HG03378 (cell line): ENCODE measurements around the gene C1QTNF3.

Source experiments
- ATAC-seq: cut with Tn5 transposase; IDR thresholded peaks from one replicate; pipeline ENCODE4 v1.9.1; 2021; ENCODE audit warnings: mild to moderate bottlenecking, moderate library complexity; ENCODE audit not compliant: unreplicated experiment

The C1QTNF3 gene

DNA sequence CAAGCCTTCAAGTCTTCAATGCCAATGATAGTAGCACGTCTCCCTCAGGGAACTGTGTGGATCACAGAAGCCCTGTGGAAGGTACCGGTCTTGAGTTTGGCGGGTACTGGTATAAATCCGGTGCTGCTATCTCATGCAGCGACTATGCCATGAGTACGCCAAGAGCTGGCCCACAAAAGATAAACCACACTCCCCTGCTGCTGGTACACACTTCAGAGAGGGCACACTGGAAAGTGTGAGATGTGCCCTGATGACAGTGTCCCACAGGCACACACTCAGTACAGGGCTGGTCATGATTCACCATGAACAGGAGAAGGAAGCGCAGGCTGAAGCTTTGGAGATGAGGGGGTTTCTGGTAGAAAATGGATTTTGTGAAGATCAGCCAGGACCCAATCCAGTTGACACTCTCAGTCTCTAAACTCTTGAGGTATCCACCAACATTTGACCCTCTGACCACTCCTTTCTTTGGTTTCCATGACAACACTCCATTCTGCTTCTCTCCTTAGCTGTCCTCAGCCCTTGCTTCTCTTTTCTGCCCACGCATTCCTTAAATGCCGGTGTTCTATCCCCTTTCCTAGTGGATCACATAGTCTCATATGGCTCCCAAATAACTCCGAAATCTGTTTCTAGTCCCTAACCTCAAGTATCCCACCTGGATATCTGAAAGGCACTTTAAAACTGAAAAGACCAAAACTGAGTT, 40.2 kb downstream of the C1QTNF3 start:
- no peak for ATAC-seq

DNA sequence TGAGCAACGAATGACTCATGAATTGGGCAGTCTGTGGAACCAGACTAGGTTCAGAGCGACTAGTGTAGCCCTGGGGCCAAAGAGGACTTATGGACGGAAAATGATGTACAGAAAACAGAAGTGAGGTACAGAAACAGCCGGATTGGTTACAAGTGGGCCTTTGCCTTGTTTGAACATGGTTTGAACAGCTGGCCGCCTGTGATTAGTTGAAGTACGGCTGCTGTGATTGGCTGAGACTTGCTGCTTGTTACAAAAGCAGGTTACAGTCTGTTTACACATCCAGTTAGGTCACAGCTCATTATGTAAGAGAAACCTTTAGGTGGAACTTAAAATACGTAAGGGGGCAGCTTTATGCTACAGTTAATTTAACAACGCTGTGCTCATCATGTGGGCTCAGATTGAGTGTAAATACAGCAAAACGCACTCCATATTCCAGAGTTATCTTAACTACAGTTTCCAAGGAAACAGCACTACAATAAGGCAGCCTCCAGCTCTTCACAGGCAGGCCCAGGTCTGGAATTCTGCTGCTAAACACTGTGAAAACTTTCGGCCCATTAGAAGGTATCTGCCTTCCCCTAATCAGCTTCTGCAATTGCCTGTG, 41.7 kb downstream of the C1QTNF3 start:
- no peak for ATAC-seq

DNA sequence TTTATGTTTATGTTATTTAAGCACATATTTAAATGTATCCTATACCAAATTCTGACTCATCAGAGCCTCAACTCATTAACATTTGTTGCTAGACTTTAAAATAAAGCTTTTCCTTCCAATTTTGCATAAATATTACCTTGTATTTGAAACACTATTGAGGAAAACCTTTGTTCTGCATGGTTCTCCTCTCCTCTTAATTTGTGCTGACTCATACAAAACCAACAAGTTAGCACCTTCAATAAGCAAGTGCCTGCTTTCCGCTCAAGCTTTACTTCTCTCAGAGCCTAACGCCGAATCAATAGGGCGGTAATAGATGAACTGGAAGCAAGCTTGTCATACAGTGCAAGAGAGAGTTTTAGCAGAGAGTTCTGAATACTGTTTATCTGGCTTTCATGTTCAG, 43.0 kb downstream of the C1QTNF3 start:
- ATAC-seq, result no peak

DNA sequence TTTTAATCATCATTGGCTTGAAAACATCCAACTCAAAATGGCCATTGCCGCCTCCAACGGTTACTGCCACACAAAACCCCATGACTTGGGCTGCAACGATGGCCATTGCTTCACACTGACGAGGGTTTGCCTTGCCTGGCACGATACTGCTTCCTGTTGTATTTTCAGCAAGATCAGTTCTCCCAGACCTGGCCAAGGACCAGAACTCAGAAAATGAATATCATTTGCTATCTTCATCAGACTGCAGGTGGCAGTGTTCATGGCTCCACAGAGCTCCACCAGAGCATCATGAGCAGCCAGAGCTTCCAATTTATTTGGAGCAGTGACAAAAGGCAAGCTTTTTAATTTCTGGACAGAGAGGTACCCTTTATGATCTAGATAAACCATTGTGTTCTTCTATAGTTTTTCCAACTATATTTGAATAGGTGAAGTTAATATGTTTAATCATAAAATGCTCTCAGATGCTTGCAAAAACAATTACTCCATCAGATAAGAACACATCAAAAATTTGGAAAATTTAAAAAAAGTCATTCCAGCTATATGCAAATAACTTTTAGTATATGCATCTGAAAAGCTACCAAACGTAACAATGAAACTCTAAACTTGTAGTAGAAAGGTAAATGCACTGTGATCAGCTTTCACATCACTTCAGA, 45.6 kb downstream of the C1QTNF3 start:
- no peak for ATAC-seq

DNA sequence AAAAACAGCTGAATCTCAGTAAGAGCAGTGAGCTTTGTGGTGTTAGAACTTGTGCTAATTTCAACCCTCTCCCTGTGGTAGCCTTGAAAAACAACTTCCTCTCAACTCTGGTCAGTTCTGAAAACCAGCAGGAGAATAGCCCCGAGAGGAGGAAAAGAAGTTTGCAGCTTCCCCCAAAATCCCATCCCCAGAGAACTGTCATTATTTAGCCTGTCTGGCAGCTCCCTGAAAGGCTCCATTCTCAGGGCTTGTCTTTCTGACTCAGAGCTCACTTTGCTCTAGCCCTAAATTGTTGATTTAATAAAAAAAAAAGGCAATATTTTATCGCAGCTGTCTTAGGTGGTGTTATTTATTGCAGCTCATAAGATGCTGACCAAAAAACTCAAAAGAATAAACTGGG, 47.1 kb downstream of the C1QTNF3 start:
- no peak for ATAC-seq

DNA sequence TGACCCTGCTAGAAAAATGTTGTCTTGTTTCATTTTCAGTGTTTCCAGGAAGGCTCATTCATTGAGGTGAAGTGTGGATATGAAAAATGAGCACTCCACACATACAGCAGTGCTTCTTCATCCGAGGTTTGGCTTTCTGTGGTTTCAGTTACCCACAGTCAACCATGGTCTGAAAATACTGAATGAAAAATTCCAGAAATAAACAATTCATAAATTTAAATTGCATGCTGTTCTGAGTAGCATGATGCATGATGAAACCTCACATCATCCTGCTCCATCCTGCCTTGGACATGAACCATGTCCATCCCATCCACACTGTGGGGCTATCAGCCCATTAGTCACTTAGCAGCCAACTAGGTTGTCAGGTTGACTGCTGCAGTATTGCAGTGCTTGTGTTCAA, 48.2 kb downstream of the C1QTNF3 start:
- no peak for ATAC-seq

DNA sequence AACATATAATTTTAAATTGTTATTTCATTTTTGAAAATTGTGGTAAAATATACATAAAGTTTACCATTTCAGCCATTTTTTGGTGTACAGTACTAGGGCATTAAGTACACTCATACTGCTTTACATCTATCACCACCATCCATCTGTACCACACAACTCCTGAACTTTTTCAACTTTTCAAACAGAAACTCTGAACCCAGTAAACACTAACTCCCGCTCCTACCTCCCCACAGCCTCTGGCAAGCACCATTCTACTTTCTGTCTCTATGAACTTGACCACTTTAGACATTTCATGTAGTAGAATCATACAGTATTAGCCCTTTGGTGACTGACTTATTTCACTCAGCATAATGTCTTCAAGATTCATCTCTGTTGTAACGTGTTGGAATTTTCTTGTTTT, 50.1 kb downstream of the C1QTNF3 start:
- no peak for ATAC-seq

DNA sequence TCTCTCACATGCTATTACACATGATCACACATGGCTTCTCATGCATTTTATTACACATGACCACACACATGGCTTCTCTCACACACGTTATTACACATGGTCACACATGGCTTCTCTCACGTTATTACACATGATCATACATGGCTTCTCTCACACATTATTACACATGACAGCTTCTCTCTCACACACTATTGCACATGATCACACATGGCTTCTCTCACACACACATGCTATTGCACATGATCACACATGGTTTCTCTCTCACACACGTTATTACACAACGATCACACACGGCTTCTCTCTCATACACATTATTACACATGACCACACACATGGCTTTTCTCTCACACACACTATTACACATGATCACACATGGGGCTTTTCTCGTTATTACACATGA, 57.6 kb downstream of the C1QTNF3 start:
- ATAC-seq, result no peak

DNA sequence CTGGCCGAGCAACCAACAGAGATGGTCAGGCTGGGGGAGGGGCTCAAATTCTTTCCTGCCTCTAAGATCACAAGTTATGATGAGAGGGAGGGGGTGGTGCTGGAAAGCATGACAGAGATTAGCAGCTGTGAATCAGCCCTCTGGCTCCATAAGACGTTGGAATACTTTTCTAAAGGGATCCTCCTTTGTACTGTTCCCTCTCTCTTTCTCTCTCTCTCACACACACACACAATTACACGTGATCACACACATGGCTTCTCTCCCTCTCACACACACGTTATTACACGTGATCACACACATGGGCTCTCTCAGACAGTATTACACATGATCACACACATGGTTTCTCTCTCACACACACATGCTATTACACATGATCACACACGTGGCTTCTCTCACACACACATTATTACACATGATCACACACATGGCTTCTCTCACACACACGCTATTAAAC, 58.3 kb downstream of the C1QTNF3 start, which contains the start of gene SLC45A2:
TSS of gene SLC45A2 (minus strand) at position 23 of the 454 bp plus-strand sequence. CDS start 110 bp downstream, outside the sequence.
- ATAC-seq, result no peak

DNA sequence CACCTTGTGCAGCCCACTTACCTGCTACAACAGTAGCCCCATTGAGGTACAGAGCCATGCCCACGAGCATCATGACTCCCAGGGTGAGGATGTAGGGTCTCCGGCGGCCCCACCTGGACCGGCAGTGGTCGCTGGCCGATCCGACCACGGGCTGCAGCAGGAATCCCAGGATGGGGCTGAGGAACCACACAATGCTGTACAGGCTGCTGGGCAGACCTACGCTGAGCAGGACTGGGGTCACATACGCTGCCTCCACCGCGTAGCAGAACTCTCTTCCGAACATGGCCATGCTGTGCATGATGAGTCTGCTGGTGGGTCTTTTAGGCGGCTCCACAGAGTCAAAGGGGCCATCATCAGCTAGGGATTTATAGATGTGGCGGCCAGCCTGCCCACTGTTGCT, 58.8 kb downstream of the C1QTNF3 start:
- no peak for ATAC-seq

DNA sequence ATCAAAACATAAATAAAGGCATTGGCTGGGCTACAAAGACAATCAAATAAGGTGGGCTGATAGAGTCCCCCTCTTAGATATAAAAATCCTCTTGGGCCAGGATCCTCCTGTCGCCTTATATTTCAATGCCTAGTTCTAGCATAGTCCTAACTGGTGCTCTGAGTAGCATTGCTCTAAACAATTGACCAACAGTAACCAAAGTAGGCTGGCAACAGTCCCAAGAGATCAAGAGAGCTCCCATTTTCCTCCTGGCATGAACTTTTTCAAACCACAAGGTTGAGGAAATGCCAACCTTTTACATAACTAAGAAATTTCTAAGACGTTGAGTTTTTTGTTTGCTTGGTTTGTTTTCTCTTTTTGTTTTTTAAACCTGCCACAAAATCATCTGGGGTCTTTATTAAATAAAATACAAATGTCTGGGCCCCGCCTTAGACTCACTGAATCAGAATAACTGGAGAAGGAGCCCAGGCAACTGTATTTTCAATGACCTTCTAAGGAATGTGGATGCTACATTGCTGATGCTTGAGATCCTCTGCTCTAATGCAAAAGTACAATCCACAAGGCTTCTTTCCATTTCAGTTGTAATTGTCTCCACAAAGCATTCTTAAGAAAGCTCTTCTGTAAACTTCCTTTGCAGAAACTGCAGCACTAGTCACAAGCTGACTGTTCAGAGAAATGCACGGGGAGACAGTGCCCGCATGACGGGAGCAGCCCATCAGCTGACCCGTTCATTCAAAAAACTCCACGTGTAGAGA, 61.4 kb downstream of the C1QTNF3 start:
- no peak for ATAC-seq

DNA sequence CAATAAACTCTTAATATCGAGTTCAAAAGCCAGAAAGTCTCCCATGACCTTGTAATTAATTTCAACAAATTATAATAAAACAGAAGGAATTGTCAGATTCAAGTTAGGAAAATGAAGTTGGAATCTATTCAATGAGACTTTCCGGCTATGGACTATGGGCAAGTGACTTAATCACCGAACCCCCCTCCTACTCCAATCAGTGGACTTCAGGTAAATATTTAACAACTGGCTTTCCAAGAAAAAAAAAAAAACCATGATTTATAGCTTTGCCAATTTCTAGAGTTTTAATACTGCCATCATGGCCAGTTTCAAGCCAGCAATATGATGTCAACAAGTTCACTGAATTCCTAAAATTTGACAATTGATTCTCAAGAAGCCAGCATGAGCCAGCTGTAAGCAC, 63.0 kb downstream of the C1QTNF3 start:
- ATAC-seq, result no peak

DNA sequence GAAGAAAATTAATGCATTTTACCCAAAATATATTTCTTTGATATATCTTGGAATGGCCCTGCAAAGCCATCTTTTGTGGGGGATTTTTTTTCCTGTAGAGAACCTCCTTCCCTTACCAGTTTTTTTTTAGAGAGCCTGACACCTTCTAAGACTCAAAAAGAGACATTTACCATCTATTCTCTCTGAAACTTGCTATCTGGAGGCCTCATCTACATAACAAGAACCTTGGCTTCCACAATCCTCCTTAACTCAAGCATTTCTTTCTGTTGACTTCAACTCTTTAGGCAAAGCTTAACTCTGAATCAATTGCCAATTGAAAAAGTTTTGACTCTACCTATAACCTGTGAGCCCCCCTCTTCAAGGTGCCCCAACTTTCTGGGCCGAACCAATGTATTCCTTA, 64.7 kb downstream of the C1QTNF3 start:
- no peak for ATAC-seq

DNA sequence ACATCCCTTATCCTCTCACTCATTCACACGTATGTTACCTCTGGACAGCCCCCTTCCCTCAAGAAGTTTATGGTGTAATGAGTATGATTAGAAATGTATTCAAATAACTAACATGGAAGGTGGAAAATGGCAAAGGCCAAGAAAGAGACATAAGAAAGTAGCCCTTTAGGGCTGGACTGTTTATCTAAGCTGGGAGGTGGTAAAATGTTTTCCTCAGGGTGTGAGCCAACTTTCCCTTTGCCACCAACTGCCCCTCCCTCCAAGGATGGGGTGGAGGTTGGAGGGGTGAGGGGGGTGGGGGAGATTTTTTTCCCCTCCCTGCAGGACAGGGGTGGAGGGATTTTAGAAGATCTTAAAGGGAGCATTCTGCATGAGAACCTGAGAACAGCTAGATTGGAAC, 66.7 kb downstream of the C1QTNF3 start:
- ATAC-seq, result no peak

DNA sequence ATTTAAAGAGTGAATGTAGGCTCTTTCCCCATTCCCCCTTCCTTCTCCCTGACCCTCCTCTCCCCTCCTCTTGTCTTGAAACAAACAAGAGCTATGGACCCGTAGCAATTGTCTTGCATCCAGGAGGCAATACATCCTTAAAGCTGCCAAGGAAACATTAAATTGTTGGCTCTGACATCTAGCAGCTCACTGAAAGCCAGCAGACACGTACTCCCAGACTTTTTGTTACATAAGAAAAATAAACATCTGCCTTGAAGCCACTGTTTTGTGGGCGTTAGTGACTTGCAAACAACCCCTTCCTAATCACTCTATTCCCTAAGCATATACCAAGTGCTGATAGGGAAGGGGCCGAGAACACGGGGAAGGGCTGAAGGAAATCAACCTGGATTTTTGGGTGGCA, 67.2 kb downstream of the C1QTNF3 start:
- no peak for ATAC-seq

DNA sequence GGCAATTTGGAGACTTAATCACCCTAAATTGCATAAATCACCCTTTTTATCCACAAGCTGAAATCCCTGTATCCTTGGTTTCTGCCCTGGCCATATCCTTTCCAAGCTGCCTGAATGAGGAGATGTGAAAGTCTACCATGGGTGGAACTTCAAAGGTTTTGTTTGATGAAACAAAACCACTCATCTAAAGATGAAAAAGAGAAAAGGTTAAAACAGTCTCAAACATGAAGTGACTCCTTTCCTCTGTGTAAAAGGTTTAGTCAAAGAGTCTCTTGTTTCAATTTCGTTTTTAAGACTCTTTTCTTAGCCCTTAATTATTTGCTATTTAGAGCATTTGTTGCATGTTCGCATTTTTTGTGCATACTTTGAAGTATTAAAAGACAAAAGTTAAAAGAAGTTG, 69.7 kb downstream of the C1QTNF3 start:
- ATAC-seq, result no peak

DNA sequence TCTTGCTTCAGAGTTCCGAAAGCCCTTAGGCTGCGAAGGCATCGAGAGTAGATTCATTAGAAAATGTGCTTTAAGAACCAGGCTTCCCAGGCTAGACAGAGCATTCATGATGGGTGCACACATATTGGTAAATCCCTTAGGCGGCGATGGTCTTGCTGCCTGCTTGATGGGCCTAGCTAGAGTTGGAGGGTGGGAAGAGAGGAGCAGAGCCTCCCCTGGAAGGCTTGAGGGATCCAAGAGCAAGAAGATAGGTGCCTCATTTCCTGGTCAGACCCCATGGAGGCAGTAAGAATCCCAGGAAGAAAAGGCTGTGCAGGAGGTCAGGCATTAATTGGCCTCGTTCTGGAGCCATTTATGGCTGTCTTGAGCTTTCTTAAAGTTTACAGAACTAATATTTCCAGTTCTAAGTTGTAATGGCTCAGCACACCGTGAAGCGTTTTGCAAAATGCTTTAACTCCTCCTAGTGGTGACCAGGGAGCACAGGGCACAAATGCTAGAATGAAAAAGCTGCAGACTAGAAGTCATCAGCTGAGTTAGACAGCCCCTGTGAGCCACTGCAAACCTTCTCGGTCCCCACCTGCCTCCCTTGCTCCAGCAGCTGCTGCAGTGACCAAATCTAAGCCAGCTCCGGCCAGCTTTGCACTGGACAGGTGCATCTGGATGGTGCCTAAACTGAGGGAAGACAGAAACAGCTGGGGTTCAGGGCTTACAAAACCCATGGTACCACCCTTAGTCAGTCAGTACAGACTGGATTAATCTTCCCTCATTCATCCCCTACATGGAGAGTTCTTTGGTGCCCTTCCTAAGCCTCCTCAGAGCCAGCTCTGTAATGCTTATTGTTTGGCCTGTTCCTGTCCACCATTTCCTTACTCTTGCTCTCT, 73.2 kb downstream of the C1QTNF3 start:
- ATAC-seq, result peak; percentile 61

DNA sequence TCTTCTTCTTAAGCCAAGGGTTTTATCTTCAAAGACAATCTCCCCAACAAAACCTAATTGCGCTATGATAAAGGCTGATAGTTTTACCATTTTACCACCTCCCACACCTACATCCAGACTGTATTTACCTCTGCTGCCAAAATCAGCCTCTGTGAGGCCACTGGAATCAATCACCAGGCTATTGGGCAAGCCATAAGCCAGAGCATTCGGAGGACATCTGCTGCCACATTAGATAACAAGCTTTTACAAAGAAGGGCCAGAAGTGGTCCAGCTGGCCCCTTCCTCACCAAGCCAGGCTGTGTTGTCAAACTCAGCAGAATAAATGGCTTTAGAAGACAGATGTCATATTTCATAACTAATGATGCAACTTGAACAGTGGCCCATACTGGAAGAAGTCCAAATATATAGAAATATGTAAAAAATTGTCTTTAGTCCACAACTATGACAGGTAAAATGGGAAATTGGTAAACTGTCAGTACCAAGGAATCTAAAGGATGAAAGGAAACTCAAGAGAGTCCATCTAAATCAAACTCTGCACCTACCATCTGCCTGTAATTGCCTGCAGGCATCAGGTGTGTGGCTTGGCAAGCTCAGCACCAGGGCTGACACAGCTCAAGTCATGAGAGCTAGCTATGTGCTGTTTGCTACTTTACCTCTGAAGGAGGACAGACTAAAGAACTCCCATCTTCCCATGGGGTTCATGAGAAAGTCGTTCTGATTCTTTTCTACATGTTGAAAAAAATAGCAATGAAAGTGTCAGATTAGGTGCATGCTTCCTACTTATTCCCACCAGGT, 74.6 kb downstream of the C1QTNF3 start:
- ATAC-seq, result no peak
